Hematopoietic multipotent progenitor cell treated with erythropoietin and hydrocortisone succinate and interleukin-3 and kit ligand, for 15 days (in vitro differentiated cells): Measurements from ENCODE around the gene FBXO41.
"Not testable (repeated sequence)": the region's sequence is repeated elsewhere in the genome, so short reads cannot be mapped to it uniquely, and the experiment has no call there.

ENCODE experiments used
- DNase-seq: peaks from one replicate; pipeline ENCODE4 v3.0.0-alpha.2; 2015; ENCODE audit warnings: low spot score

Gene FBXO41

GRCh38 chr2:73262691-73263429 lies 21.4 kb downstream of the FBXO41 start:
- not testable (repeated sequence) for DNase-seq

- no peak for DNase-seq
These were observed 22.1 kb downstream of the FBXO41 start for GRCh38 chr2:73262108-73262651.

- peak; percentile 14 for DNase-seq
These were observed 23.8 kb downstream of the FBXO41 start for GRCh38 chr2:73260338-73260984.

GRCh38 chr2:73259704-73260337 lies 24.5 kb downstream of the FBXO41 start:
- no peak for DNase-seq

- DNase-seq: no peak
These were observed 25.0 kb downstream of the FBXO41 start for GRCh38 chr2:73259276-73259675.

- DNase-seq: no peak
These were observed 25.4 kb downstream of the FBXO41 start for GRCh38 chr2:73258913-73259215.

- DNase-seq: no peak
These were observed 25.9 kb downstream of the FBXO41 start for GRCh38 chr2:73258186-73258912.

- no peak for DNase-seq
These were observed 26.7 kb downstream of the FBXO41 start for GRCh38 chr2:73257425-73258125.

GRCh38 chr2:73257021-73257420 lies 27.3 kb downstream of the FBXO41 start:
- DNase-seq: no peak

GRCh38 chr2:73256618-73256922 lies 27.7 kb downstream of the FBXO41 start:
- DNase-seq: no peak

- DNase-seq: no peak
These were observed 28.2 kb downstream of the FBXO41 start for GRCh38 chr2:73255907-73256617.

GRCh38 chr2:73255007-73255644 lies 29.2 kb downstream of the FBXO41 start:
- no peak for DNase-seq

GRCh38 chr2:73254343-73255006 lies 29.8 kb downstream of the FBXO41 start:
- DNase-seq: no peak

- DNase-seq: no peak
These were observed 30.4 kb downstream of the FBXO41 start for GRCh38 chr2:73253901-73254300.

GRCh38 chr2:73253400-73253799 lies 30.9 kb downstream of the FBXO41 start:
- no peak for DNase-seq

- DNase-seq: no peak
These were observed 31.8 kb downstream of the FBXO41 start for GRCh38 chr2:73252238-73253027.

GRCh38 chr2:73250872-73251846 lies 33.1 kb downstream of the FBXO41 start:
- DNase-seq: no peak

- no peak for DNase-seq
These were observed 34.6 kb downstream of the FBXO41 start for GRCh38 chr2:73249636-73250035.
